Fibroblast of skin of left quadriceps (primary cell): ENCODE data around the gene PTPRQ.

Experiments used
- DNase-seq, 2 experiments: peaks; one replicate each; pipeline ENCODE4 v3.0.0-alpha.2; 2013; ENCODE audit warnings: low read depth in 2 of 2

Gene PTPRQ

DNA sequence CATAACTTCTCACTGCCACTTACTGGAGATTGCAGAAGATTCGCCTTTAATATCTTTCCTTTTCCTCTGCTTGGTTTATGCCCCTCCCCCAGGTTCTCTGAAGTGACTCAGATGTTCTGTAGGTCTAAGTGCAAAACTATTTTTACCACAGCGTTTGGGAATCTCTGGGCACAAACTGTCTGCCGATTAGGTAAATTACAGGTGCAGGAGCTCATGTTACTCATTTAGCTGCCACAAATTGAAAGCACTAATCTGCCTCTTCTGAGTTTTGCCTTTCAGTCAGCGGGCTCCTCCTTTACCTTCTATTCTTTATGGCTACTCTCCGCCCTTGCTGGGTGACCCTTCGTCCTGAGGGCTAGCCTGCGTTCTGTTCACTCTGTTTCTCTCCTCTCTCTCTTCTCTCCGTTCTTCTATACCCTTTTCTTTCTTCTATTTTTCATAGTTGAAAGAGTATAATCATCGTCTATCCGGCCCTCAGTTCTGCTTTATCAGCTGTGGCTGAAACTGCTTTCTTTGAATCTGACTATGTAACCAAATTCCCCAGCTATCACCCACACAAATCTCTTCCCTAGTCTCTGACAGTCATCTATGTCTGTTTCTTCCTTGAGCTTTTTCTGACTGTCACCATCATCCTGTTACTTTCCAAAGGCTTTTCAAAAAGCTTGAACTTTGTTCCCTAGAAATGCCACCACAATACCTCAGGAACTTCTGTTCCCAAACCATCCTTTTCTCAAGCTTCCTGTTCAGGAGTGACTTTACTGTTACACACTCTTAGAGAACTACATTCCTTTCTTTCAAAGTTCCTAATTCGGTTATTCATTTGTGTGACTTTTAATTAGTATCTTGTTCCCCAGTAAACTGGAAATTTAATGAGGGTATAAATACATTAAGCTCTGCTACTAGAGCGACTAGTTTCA, 259.1 kb downstream of the PTPRQ start:
- peak; percentile 37 to 42 for DNase-seq

DNA sequence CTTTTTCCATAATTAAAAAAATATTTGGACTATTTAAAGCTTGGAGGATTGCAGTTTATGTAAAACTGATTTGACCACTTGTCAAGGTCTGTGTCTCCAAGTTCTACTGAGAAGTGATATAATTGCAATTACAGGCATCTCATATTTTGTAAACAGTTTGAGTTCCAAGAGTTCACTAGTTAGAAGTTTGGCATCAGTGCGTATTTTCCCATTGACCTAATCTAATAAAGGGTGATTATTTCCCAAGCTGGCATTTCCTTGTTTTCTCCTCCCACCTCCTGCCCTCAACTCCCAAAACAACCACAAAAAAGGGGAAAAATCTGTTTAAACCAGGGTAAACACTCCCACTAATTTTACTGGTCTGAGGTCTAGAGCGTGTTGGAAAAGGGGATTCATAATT, 260.4 kb downstream of the PTPRQ start:
- no peak for DNase-seq

DNA sequence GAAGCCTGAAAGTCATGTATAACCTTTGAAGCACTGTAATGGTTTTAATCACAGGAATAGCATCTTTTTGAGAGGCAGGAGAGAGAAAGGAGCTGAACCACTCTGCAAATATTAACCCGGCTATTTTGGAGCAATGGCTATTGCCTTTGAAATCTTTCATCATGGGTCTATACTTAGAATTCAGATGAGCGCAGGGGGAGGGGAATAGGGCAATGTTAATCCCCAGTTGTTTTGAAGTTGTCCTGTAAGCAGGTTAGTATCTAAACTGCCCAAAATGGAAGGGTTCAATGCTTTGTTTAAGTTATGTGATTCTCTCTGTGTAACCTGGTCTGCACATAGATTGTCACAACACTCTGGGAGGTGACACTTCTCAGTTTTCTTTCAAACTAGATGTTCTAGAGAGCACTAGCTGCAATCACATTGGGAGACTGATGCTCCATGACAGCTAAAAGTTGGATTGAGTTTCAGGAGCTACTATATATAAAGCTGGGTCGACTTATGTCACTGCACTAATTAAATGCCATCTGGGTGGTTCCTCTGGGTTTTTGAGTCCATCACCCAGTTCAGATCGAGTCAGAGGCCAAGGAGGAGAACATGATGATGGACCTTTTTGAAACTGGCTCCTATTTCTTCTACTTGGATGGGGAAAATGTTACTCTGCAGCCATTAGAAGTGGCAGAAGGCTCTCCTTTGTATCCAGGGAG, 263.2 kb downstream of the PTPRQ start, which contains the start of gene MYF6:
Gene MYF6, plus strand, starts transcription at position 509 of the 704 bp plus-strand sequence. Its CDS starts 86 bp downstream, at position 595.
- DNase-seq, result no peak

DNA sequence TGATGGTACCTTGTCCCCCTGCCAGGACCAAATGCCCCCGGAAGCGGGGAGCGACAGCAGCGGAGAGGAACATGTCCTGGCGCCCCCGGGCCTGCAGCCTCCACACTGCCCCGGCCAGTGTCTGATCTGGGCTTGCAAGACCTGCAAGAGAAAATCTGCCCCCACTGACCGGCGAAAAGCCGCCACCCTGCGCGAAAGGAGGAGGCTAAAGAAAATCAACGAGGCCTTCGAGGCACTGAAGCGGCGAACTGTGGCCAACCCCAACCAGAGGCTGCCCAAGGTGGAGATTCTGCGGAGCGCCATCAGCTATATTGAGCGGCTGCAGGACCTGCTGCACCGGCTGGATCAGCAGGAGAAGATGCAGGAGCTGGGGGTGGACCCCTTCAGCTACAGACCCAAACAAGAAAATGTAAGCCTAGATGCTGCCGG, 263.8 kb downstream of the PTPRQ start:
- no peak for DNase-seq

DNA sequence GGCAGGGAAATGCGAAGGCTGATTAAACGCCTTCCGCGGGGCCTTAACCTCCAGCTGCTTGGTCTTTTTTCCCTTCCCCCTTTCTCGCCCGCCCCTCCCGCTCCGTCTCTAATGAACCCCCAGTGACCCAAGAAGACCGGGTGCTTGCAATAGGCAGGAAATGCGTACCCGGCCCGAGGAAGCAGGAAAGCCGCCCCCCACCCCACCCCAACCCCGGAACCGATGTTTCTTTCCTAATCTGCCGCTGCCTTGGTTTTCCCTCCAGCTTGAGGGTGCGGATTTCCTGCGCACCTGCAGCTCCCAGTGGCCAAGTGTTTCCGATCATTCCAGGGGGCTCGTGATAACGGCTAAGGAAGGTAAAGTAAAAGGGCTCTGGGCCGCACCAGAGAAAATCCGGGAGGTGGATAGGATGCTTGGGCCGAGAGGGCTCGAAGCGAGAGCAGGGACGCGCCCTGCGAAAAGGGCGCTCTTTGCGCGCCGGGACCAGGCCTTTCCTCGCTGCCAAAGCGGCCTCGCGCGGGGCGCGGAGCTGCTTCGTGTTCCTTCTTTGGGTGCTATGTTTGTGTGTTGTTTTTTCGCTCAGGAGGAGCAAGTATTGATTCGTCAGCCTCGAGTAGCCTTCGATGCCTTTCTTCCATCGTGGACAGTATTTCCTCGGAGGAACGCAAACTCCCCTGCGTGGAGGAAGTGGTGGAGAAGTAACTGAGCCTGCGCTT, 264.4 kb downstream of the PTPRQ start:
- DNase-seq, result no peak

DNA sequence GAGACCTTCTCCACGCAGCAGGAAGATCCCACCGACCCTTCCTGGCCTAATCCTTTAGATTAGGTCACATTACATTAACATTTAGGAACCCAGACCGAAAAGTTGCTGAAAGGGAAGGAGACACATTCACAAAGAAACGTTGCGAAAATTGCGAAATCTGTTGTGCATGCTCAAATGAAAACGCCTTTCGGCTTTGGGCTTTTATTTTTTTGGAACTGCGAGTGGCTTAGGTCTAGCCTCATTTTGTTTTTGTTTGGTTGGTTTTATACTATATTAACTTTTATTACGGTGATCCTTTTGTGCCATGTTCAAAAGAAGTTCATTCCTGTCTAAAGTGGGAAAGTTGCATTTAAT, 264.9 kb downstream of the PTPRQ start:
- DNase-seq, result no peak

DNA sequence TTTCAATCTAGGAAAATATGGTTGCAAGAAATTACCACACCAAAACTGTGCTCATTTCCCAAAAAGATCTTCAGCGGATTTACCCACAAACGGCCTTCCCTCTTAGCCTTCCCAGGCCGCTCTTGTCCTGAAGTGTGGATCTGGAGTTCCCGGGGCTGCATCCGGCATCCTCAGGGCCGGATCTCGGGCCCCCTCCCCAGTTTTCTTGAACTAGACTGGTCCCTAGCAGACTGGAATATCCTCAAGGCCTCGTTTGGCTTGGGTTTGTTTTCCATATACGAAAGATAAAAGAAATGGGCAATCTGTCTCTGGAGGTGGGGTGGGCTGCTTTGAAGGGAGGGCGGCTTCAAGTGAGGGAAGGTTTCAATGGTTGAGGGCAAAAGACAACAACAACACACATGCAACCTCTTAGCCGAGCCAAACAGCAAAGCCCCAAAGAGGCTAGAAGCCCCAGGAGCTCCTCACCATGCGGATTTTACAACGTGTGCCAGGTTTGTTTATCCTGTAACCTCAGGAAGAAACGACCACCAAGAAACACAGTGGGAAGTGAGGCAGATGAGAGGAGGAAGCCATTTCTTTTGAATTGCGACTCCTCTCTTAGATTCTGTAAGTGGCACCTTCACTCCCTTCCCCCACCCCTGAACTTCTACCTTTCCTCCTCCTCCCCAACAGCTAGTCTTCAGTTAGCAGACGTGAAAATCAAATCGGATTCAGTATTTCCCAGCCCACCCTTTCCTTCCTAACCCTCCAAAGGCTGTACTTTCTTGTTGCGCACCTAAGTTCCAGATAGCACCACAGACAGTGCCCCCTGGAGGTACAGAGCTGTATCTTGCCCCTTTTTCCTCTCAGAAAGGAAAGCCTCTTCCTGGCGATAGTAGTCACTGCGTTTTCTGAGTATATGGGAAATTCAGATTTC, 266.0 kb downstream of the PTPRQ start:
- no peak for DNase-seq

DNA sequence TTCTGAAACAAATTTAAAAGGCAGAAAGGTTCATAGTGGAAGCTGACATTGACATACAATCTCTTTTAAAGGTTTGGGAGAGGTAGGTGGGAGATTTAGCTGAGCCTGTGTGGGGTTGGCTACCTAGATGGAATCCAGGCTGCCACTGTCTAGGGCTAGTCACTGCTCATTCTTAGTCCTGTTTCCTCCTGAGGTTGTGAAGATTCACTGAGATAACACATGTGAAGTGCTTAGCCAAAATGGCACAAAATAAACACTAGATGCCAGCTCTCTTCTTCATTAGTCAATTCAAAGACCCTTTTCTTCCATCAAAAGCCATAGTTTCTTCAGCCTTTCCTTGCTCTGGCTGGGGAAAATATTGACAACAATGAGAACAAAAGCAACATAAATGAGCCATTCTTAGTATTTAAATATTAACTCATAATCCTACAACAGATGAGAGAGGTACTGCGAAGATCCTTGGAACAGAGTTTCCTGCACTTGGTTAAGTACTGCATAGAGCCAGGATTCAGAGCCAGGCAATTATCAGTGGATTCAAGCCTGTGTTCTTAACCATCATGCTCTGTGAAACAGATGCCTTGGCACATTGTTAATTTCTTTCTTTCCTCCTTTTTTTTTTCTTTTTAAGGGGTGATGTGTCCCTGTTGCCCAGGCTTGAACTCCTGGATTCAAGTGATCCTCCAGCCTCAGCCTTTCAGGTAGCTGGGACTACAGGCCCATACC, 266.9 kb downstream of the PTPRQ start:
- DNase-seq, result no peak

DNA sequence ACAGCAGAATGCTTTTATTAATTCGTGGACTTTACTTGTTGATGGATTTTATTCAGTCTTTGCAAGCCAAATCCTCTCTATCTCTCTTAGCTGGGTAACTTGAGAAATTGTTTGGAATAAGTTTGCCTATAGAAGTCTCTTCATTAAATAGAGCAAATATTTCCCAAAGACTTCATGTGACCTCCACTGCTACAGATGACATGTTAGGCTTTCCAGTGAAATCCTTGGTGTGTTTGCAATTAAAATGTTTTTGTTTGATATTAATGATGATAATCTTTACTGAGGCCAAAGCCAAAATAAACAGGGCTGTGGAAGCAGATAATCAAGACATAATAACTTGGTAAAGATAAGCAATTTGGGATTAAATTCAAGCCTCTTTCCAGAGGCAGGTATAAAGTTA, 267.8 kb downstream of the PTPRQ start:
- no peak for DNase-seq

DNA sequence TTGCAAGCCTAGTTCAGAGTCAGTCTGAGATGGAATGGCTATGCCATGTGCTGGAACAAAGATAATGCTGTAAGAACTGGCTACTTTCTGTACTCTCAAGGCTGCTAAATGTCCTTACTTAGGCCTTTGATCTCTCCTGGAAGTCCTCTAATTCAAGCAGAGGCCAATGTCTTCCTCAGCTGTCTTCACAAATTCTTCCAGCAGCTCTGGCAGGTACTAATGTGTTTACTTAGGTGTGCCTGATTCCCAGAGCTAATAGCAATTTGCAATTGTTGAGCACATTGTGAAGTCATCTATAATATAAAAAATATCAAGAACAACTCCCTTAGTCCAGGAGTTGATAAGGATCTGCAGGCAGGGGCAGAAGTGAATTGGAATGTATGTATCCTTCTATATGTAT, 268.8 kb downstream of the PTPRQ start:
- no peak for DNase-seq

DNA sequence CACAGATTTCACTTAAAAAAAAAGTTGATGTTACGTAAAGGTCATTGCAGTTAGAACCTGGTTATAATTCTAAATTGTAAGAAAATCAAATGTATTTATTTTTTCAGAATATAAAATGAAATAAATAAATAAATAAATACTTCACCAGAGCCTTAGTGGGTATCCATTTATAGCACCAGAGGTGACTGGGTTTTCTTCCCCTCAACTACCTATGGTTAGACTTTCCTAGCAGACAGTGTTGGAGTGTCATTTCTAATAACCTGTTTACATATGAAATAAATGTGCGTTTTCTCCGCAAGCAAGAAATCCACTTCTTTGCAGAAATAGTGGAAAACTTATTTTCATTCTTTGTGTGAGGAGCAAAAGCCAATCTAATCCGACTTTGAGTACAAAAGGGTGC, 269.4 kb downstream of the PTPRQ start:
- no peak for DNase-seq

DNA sequence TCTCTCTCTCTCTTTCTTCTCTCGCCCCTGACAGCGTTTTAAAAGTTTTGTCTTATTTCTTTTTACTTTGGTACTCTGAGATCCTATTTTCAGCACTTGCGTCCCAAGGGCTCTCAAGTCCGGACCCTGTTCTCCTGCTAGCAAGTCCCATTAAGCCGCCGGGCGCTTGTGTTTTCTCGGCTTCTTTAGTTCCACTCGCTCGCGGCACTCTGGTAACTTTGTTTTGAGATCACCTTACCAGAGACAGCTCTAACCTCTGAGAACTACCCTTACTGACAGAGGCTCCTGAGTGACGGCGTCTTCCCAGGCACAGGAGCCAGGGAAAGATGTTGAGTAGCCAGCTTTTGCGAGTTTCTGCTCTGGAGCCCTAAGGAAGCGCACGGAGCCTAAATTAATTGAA, 270.0 kb downstream of the PTPRQ start:
- DNase-seq, result no peak

DNA sequence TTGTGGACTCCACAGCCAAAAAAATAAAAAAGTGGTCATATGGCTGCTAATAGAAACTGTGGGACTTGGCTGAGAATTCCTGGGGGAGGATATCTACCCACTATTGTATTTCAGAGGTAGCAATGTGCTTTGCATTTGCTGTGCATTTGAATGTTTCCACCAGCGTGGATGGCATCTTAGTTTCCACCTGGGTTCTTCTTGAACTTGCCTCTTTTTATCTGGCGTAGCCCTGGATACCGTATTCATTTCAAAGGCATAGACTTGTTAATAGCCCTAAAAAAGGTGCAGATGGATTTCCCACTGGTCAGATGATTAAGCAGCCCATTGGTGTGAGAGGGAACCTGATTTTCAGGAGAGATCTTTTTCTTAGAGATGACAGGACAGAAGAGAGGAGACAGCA, 270.8 kb downstream of the PTPRQ start:
- no peak for DNase-seq

DNA sequence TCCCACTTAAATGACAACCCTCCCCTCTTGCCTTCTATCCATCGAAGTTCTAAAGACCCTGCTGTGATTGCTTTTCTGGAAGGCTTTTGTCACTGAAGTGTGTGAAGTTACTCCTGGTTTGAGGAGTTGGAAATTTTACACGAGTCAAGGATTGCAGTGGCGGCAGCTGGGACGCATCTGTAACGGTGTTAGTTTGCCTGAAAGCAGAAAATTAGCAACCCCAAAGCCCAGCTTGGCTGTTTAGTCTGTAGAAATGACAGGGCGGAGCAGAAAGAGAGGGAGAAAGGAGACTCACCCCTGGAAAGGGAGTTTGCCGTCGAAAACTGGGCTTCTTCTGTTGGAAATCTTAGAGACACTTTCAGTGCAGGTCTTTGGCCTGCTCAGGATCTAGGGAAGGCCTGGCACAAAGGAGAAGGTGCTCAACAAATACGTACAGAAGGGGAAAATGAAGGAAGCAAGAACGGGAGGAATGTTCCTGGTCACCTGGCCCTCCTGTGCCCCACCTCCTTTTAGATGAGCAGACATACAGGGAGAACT, 271.7 kb downstream of the PTPRQ start:
- no peak for DNase-seq

DNA sequence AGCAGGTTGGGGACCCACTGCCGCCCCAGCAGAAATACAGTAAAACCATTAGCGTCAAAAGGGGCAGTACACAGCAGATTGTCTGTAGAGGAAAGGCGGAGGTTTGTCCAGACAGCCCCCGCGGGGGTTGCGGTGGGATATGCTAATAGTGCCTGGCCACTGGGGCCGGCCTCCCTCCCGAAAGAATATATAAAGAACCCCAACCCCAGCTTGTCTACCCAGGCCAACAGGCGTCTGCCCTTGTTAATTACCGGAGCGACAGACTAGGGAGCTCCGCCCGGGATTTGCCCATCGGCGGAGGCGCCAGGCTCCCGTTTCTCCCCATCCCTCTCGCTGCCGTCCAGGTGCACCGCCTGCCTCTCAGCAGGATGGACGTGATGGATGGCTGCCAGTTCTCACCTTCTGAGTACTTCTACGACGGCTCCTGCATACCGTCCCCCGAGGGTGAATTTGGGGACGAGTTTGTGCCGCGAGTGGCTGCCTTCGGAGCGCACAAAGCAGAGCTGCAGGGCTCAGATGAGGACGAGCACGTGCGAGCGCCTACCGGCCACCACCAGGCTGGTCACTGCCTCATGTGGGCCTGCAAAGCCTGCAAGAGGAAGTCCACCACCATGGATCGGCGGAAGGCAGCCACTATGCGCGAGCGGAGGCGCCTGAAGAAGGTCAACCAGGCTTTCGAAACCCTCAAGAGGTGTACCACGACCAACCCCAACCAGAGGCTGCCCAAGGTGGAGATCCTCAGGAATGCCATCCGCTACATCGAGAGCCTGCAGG, 272.8 kb downstream of the PTPRQ start, which contains the start of gene MYF5:
Gene MYF5, plus strand, starts transcription at position 217 of the 774 bp plus-strand sequence. Its CDS starts 152 bp downstream, at position 369.
- no peak for DNase-seq

DNA sequence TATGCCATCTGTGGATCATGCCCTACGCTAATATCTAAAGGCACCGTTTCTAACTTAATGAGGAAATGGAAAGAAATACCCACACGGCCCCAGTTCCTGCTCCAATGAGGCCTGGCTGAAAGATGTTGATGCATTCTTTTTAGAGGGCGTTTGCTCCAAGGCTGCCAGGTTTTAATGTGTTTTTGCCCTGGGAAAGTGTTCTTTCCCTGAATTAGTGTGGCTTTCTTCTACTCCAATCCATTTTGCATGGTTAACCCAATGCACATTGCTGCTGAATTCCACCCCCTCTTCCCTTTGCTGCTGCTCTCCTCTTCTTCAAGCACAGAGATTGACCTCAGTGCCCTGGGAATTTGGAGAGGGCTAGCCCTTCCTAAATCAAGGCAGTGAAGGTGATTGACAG, 273.8 kb downstream of the PTPRQ start:
- DNase-seq, result no peak

DNA sequence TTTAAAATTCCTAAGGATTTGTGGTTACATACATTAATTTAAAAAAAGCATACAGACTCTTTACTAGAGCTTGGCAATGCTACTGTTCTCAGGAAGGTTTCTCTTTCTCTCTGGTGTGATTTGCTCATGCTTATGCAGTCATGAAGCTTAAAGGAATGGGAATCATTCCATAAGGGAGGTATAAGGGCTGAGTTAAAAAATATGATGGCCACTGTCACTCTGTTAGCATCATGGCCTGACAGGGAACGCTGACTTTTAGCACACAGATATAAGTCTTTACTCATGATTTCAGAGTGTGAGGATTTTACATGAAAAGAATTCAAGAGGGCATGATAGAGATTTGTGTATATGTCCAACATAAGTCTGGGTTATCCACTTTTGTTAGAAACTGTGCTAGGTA, 276.5 kb downstream of the PTPRQ start:
- no peak for DNase-seq

DNA sequence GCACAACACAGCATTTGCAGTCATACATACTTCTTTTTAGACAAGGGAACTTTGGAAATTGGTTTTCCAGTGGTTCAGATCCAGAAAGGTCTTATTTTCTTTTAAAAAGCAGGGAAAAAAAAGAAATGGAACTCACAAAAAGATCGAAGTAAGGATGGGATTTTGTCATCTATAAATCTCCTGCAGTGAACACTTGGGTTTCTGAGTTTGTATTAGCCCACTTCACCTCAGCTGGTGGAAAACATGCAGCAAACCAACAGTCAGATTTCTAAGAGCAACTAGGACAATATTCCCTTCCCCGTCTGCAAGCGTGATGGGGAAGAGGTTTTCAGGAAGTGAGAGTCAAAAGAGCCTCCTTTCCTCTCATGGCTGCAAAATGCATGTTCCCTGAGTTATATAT, 277.3 kb downstream of the PTPRQ start:
- no peak for DNase-seq
